ENCODE measurements around the gene TMEM147. TPM values are rescaled to one million over a fixed set of nuclear protein-coding genes. Genes with fewer than 3 reads are reported as not detected.

The TMEM147 gene
- total and polyA plus RNA-seq, 9 donors: 41.5 to 51.4 (median 45.5) TPM

GRCh38 chr19:35543280-35544109 lies 1.9 kb upstream of the TMEM147 start:
- 87% methylated on average over 7 of the region's 15 CpGs for WGBS (ENCODE audit: insufficient coverage)
- H3K36me3 ChIP-seq (ENCODE audit: control insufficient read depth, insufficient read depth, low read length): peaks cover 23% of the 10 kb centered on the region
- H3K27me3 ChIP-seq (ENCODE audit: control insufficient read depth, insufficient read depth, low read length): no peaks in the 10 kb centered on the region
- H3K27ac ChIP-seq (ENCODE audit: low read length): no peak overlapping the region
- no peak overlapping the region for H3K4me3 ChIP-seq (ENCODE audit: low read length)
- no peak for DNase-seq
- no peaks in the 10 kb centered on the region for H3K9me3 ChIP-seq (replicated peaks; ENCODE audit: control insufficient read depth, low read depth, low read length)
- H3K4me1 ChIP-seq (ENCODE audit: control insufficient read depth, insufficient read depth, low read length): peaks cover 19% of the 10 kb centered on the region

- no peak overlapping the region for H3K27ac ChIP-seq (ENCODE audit: low read length)
These were observed 1.2 kb upstream of the TMEM147 start for GRCh38 chr19:35544110-35544802.

GRCh38 chr19:35545855-35546381 lies 492 bp downstream of the TMEM147 start:
- WGBS (ENCODE audit: insufficient coverage): 2% methylated on average over 25 of the region's 27 CpGs
- Histone ChIP-seq H3K4me1 (ENCODE audit: control insufficient read depth, insufficient read depth, low read length) (peaks cover 19% of the 10 kb centered on the region), H3K36me3 (ENCODE audit: control insufficient read depth, insufficient read depth, low read length) (peaks cover 23% of the 10 kb centered on the region), H3K27ac (ENCODE audit: low read length) (peak overlapping the region; percentile 15), H3K9me3 (replicated peaks; ENCODE audit: control insufficient read depth, low read depth, low read length) (no peaks in the 10 kb centered on the region), H3K27me3 (ENCODE audit: control insufficient read depth, insufficient read depth, low read length) (no peaks in the 10 kb centered on the region), H3K4me3 (ENCODE audit: low read length) (peak overlapping the region; percentile 93)
- peak; percentile 33 for DNase-seq

More at GRCh38 chr19:35544110-35544802, 1.2 kb upstream of the TMEM147 start:
- Histone ChIP-seq H3K4me1 (ENCODE audit: control insufficient read depth, insufficient read depth, low read length) (peaks cover 19% of the 10 kb centered on the region), H3K4me3 (ENCODE audit: low read length) (peak overlapping the region; percentile 93), H3K36me3 (ENCODE audit: control insufficient read depth, insufficient read depth, low read length) (peaks cover 23% of the 10 kb centered on the region), H3K9me3 (replicated peaks; ENCODE audit: control insufficient read depth, low read depth, low read length) (no peaks in the 10 kb centered on the region), H3K27me3 (ENCODE audit: control insufficient read depth, insufficient read depth, low read length) (no peaks in the 10 kb centered on the region)
- 83% methylated on average over 1 of the region's 3 CpGs for WGBS (ENCODE audit: insufficient coverage)
- DNase-seq: no peak

- no peaks in the 10 kb centered on the region for H3K9me3 ChIP-seq (replicated peaks; ENCODE audit: control insufficient read depth, low read depth, low read length)
- H3K4me3 ChIP-seq (ENCODE audit: low read length): no peak overlapping the region
- H3K27me3 ChIP-seq (ENCODE audit: control insufficient read depth, insufficient read depth, low read length): no peaks in the 10 kb centered on the region
- peaks cover 23% of the 10 kb centered on the region for H3K36me3 ChIP-seq (ENCODE audit: control insufficient read depth, insufficient read depth, low read length)
- no peak overlapping the region for H3K27ac ChIP-seq (ENCODE audit: low read length)
- WGBS (ENCODE audit: insufficient coverage): 87% methylated on average over 7 of the region's 8 CpGs
- H3K4me1 ChIP-seq (ENCODE audit: control insufficient read depth, insufficient read depth, low read length): peaks cover 19% of the 10 kb centered on the region
- DNase-seq: no peak
These were observed 1.1 kb downstream of the TMEM147 start for GRCh38 chr19:35546532-35546931.

GRCh38 chr19:35549174-35549788 lies 3.9 kb downstream of the TMEM147 start:
- no peaks in the 10 kb centered on the region for H3K27me3 ChIP-seq (ENCODE audit: control insufficient read depth, insufficient read depth, low read length)
- H3K4me1 ChIP-seq (ENCODE audit: control insufficient read depth, insufficient read depth, low read length): peaks cover 18% of the 10 kb centered on the region
- no peaks in the 10 kb centered on the region for H3K9me3 ChIP-seq (replicated peaks; ENCODE audit: control insufficient read depth, low read depth, low read length)
- 20% methylated on average over 6 of the region's 6 CpGs for WGBS (ENCODE audit: insufficient coverage)
- peaks cover 17% of the 10 kb centered on the region for H3K36me3 ChIP-seq (ENCODE audit: control insufficient read depth, insufficient read depth, low read length)
- DNase-seq: peak; percentile 73
- no peak overlapping the region for H3K27ac ChIP-seq (ENCODE audit: low read length)
- H3K4me3 ChIP-seq (ENCODE audit: low read length): no peak overlapping the region

- no peak for DNase-seq
- no peaks in the 10 kb centered on the region for H3K9me3 ChIP-seq (replicated peaks; ENCODE audit: control insufficient read depth, low read depth, low read length)
- peaks cover 17% of the 10 kb centered on the region for H3K36me3 ChIP-seq (ENCODE audit: control insufficient read depth, insufficient read depth, low read length)
- 77% methylated on average over 15 of the region's 15 CpGs for WGBS (ENCODE audit: insufficient coverage)
- no peak overlapping the region for H3K27ac ChIP-seq (ENCODE audit: low read length)
- peaks cover 11% of the 10 kb centered on the region for H3K4me1 ChIP-seq (ENCODE audit: control insufficient read depth, insufficient read depth, low read length)
- H3K27me3 ChIP-seq (ENCODE audit: control insufficient read depth, insufficient read depth, low read length): no peaks in the 10 kb centered on the region
- no peak overlapping the region for H3K4me3 ChIP-seq (ENCODE audit: low read length)
These were observed 4.6 kb downstream of the TMEM147 start for GRCh38 chr19:35549879-35550523.

GRCh38 chr19:35551091-35551810 lies 5.8 kb downstream of the TMEM147 start:
- Histone ChIP-seq H3K9me3 (replicated peaks; ENCODE audit: control insufficient read depth, low read depth, low read length) (no peaks in the 10 kb centered on the region), H3K4me1 (ENCODE audit: control insufficient read depth, insufficient read depth, low read length) (peaks cover 6% of the 10 kb centered on the region), H3K27me3 (ENCODE audit: control insufficient read depth, insufficient read depth, low read length) (no peaks in the 10 kb centered on the region), H3K27ac (ENCODE audit: low read length) (no peak overlapping the region), H3K4me3 (ENCODE audit: low read length) (no peak overlapping the region), H3K36me3 (ENCODE audit: control insufficient read depth, insufficient read depth, low read length) (peaks cover 17% of the 10 kb centered on the region)
- 82% methylated on average over 21 of the region's 21 CpGs for WGBS (ENCODE audit: insufficient coverage)
- no peak for DNase-seq

- DNase-seq: no peak
- Histone ChIP-seq H3K36me3 (ENCODE audit: control insufficient read depth, insufficient read depth, low read length) (peaks cover 3% of the 10 kb centered on the region), H3K27me3 (ENCODE audit: control insufficient read depth, insufficient read depth, low read length) (peaks cover 13% of the 10 kb centered on the region), H3K27ac (ENCODE audit: low read length) (no peak overlapping the region), H3K4me3 (ENCODE audit: low read length) (no peak overlapping the region), H3K9me3 (replicated peaks; ENCODE audit: control insufficient read depth, low read depth, low read length) (no peaks in the 10 kb centered on the region), H3K4me1 (ENCODE audit: control insufficient read depth, insufficient read depth, low read length) (peaks cover 3% of the 10 kb centered on the region)
- WGBS (ENCODE audit: insufficient coverage): 66% methylated on average over 9 of the region's 13 CpGs
These were observed 7.3 kb downstream of the TMEM147 start for GRCh38 chr19:35552534-35553384.
